ENCODE results near the gene BBOX1. TPM values are rescaled to one million over a fixed set of nuclear protein-coding genes. Genes with fewer than 3 reads are reported as not detected.

Gene BBOX1
- total RNA-seq, 4 donors from 2014 or later = 28.6 to 51.0 (median 44.7) TPM

DNA sequence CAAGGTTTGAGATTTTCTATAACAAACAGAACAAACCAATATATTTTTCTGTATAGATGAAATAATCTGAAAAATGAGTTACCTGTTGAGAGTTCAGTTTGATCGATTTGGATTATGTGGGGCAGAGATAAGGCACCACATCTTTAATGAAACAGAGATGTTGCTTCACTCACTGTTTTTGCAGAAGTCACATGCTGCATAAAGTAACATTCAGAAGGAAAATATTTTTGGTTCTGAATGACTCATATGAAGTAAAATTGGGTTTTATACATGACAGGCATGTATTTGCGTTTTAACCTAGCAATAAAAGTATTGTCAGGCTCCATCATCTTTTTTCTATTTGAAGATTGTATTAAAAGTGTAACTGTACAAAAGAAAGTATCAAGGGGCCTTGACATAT, 77.8 kb downstream of the BBOX1 start:
- no peak for DNase-seq (ENCODE audit: low spot score in 2 of 2)
- TF ChIP-seq POLR2A (IDR thresholded peaks at IDR 0.05) (no peak), POLR2AphosphoS5 (IDR thresholded peaks at IDR 0.05) (no peak), EP300 (IDR thresholded peaks at IDR 0.05) (no peak)
- TF ChIP-seq, protein P1, sequence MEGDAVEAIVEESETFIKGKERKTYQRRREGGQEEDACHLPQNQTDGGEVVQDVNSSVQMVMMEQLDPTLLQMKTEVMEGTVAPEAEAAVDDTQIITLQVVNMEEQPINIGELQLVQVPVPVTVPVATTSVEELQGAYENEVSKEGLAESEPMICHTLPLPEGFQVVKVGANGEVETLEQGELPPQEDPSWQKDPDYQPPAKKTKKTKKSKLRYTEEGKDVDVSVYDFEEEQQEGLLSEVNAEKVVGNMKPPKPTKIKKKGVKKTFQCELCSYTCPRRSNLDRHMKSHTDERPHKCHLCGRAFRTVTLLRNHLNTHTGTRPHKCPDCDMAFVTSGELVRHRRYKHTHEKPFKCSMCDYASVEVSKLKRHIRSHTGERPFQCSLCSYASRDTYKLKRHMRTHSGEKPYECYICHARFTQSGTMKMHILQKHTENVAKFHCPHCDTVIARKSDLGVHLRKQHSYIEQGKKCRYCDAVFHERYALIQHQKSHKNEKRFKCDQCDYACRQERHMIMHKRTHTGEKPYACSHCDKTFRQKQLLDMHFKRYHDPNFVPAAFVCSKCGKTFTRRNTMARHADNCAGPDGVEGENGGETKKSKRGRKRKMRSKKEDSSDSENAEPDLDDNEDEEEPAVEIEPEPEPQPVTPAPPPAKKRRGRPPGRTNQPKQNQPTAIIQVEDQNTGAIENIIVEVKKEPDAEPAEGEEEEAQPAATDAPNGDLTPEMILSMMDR (IDR thresholded peaks at IDR 0.05) = no peak
- Histone ChIP-seq H3K27ac (no peak overlapping the region), H3K9me3 (no peaks in the 10 kb centered on the region), H3K4me1 (peaks cover 6% of the 10 kb centered on the region), H3K36me3 (no peaks in the 10 kb centered on the region), H3K4me3 (no peak overlapping the region), H3K27me3 (no peaks in the 10 kb centered on the region)
- WGBS = 55% methylated on average over 2 of the region's 2 CpGs

DNA sequence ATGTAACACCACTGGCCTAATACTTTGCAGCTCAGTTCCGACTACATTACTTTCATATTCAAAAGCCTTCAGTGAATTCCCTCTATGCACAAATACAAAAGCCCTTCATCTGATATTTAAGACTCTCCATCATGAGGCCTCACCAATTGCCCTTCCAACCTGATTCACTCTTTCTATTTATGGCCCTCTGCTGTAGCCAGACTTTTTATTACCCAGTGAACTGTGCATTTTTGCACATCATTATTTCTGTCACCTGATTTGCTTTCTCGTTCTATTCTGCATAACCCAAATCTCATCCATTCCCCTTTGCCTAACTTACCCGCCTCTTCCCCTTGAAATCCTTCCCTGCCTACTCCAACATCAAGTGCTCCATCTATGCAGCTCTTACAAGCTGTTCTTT, 78.3 kb downstream of the BBOX1 start:
- Histone ChIP-seq H3K9me3 (no peaks in the 10 kb centered on the region), H3K27ac (no peak overlapping the region), H3K4me1 (peaks cover 6% of the 10 kb centered on the region), H3K4me3 (no peak overlapping the region), H3K36me3 (no peaks in the 10 kb centered on the region), H3K27me3 (no peaks in the 10 kb centered on the region)
- no peak for DNase-seq (ENCODE audit: low spot score in 2 of 2)
- no peak for TF ChIP-seq EP300 (IDR thresholded peaks at IDR 0.05)
- TF ChIP-seq, protein P1 (IDR thresholded peaks at IDR 0.05) = no peak
- TF ChIP-seq POLR2A (IDR thresholded peaks at IDR 0.05) = no peak
- TF ChIP-seq POLR2AphosphoS5 (IDR thresholded peaks at IDR 0.05) = no peak
- 74% methylated on average over 3 of the region's 3 CpGs for WGBS

DNA sequence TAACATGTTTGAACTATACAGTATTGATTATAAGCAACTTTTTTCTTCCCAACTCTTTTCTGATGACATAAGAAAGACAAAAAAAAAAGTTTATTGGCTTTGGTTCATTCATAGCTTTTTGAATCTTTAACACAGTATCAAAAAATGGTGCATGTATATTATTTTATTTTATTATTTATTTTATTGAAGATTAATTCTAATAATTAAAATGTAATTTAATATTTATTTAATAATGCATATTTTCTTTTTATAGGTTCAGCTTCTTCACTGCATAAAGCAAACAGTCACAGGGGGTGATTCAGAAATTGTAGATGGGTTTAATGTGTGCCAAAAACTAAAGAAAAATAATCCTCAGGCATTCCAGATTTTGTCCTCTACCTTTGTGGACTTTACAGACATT, 78.8 kb downstream of the BBOX1 start:
- TF ChIP-seq POLR2A (IDR thresholded peaks at IDR 0.05) (no peak), POLR2AphosphoS5 (IDR thresholded peaks at IDR 0.05) (no peak), EP300 (IDR thresholded peaks at IDR 0.05) (no peak)
- TF ChIP-seq, protein P1 (IDR thresholded peaks at IDR 0.05) = no peak
- DNase-seq (ENCODE audit: low spot score in 2 of 2) = no peak
- Histone ChIP-seq H3K27me3 (no peaks in the 10 kb centered on the region), H3K27ac (no peak overlapping the region), H3K4me1 (peaks cover 6% of the 10 kb centered on the region), H3K4me3 (no peak overlapping the region), H3K36me3 (no peaks in the 10 kb centered on the region), H3K9me3 (no peaks in the 10 kb centered on the region)

DNA sequence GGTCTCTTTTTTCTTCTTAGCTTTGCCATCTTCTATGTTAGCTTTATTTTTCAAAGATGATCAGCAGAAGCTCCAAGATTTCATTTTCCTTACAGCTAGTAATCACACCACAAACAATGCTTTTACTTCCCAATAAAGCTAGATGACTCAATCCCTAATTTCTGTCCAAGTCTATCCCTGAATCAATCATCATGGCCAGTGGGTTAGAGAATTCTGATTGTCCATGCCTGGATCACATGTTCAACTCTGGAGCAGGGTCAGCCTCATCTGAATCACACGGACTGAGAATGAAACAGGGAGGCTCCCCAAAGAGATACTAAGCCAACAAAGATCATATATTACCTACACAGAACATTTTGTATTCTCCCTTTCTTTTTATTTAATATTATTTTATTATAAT, 79.6 kb downstream of the BBOX1 start:
- TF ChIP-seq POLR2AphosphoS5 (IDR thresholded peaks at IDR 0.05) (no peak), EP300 (IDR thresholded peaks at IDR 0.05) (no peak), POLR2A (IDR thresholded peaks at IDR 0.05) (no peak)
- TF ChIP-seq, protein P1 (IDR thresholded peaks at IDR 0.05) = no peak
- WGBS = 64% methylated on average over 1 of the region's 1 CpG
- no peaks in the 10 kb centered on the region for H3K9me3 ChIP-seq
- H3K27me3 ChIP-seq = no peaks in the 10 kb centered on the region
- H3K4me1 ChIP-seq = peaks cover 6% of the 10 kb centered on the region
- DNase-seq (ENCODE audit: low spot score in 2 of 2) = no peak
- H3K36me3 ChIP-seq = no peaks in the 10 kb centered on the region
- no peak overlapping the region for H3K4me3 ChIP-seq
- no peak overlapping the region for H3K27ac ChIP-seq

DNA sequence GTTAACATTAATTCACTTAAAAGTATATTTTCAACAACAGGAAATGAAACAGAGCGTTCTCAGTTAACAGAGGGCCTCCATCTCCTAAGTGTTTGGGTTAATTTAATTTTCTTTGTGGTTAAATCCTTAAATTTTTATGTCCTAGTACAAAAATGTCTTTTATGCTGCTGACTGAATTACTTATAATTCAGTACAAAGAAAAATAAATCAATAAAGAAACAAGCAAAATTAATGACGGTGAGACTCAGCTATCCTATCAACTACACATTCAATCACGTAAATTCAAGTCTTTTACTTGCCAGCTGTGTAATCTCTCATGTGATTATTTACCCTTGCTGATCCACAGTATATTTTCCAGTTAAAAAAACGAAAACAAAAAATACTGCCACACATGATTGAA, 81.4 kb downstream of the BBOX1 start:
- WGBS = 70% methylated on average over 4 of the region's 4 CpGs
- no peak for DNase-seq (ENCODE audit: low spot score in 2 of 2)
- no peaks in the 10 kb centered on the region for H3K27me3 ChIP-seq

More for the DNA sequence above, 81.4 kb downstream of the BBOX1 start:
- Histone ChIP-seq H3K27ac (no peak overlapping the region), H3K4me1 (peaks cover 6% of the 10 kb centered on the region), H3K4me3 (no peak overlapping the region), H3K36me3 (no peaks in the 10 kb centered on the region), H3K9me3 (no peaks in the 10 kb centered on the region)
- no peak for TF ChIP-seq POLR2A (IDR thresholded peaks at IDR 0.05)
- TF ChIP-seq, protein P1 (IDR thresholded peaks at IDR 0.05) = no peak
- TF ChIP-seq POLR2AphosphoS5 (IDR thresholded peaks at IDR 0.05) = no peak
- no peak for TF ChIP-seq EP300 (IDR thresholded peaks at IDR 0.05)

Data from suprapubic skin (tissue), 4 donors.